HepG2 (cell line): ENCODE measurements around the gene TTPAL. TPM values are rescaled to one million over a fixed set of nuclear protein-coding genes. Genes with fewer than 3 reads are reported as not detected.

Experiments
- ARNTL ChIP-seq: sonication (generic); formaldehyde crosslinking; IDR thresholded peaks from 2 replicates; pipeline ENCODE4 v1.4.0; 2020; ENCODE audit warnings: mild to moderate bottlenecking, missing genetic modification reagents
- CEBPB ChIP-seq: IDR thresholded peaks from 2 replicates; pipeline ENCODE4 v1.6.1; 2011; ENCODE audit warnings: low read depth, low read length, improper control_type of control experiment, borderline replicate concordance
- CERS6 ChIP-seq: sonication (generic); formaldehyde crosslinking; IDR thresholded peaks from 2 replicates; pipeline ENCODE4 v1.5.0; 2020; ENCODE audit warnings: missing genetic modification reagents
- GFI1 ChIP-seq: sonication (generic); formaldehyde crosslinking; IDR thresholded peaks from 2 replicates; pipeline ENCODE4 v1.5.0; 2020; ENCODE audit warnings: missing genetic modification reagents, mild to moderate bottlenecking, borderline replicate concordance
- GZF1 ChIP-seq: sonication (generic); formaldehyde crosslinking; IDR thresholded peaks from 2 replicates; pipeline ENCODE4 v1.5.1; 2020; ENCODE audit warnings: mild to moderate bottlenecking, missing genetic modification reagents
- HINFP ChIP-seq: sonication (generic); formaldehyde crosslinking; IDR thresholded peaks from 2 replicates; pipeline ENCODE4 v1.4.0; 2020; ENCODE audit warnings: low read depth, mild to moderate bottlenecking, missing genetic modification reagents
- HMGA1 ChIP-seq: sonication (generic); formaldehyde crosslinking; conservative IDR thresholded peaks from 2 replicates; pipeline ENCODE4 v1.4.0; 2020; ENCODE audit warnings: missing genetic modification reagents
- HOXA3 ChIP-seq: sonication (generic); formaldehyde crosslinking; IDR thresholded peaks from 2 replicates; pipeline ENCODE4 v1.5.0; 2020; ENCODE audit warnings: missing genetic modification reagents
- HOXA9 ChIP-seq: sonication (generic); formaldehyde crosslinking; IDR thresholded peaks from 2 replicates; pipeline ENCODE4 v1.8.1; 2022; ENCODE audit warnings: missing genetic modification reagents, mild to moderate bottlenecking, moderate library complexity, borderline replicate concordance
- KLF6 ChIP-seq: IDR thresholded peaks from 2 replicates; pipeline ENCODE4 v1.8.0; 2016; ENCODE audit warnings: missing biosample characterization, missing genetic modification reagents
- NFYC ChIP-seq: IDR thresholded peaks from 2 replicates; pipeline ENCODE4 v1.6.1; 2016; ENCODE audit warnings: missing genetic modification reagents, missing compliant biosample characterization
- PHB2 ChIP-seq: fragments of 450-650 bp; IDR thresholded peaks from 2 replicates; pipeline ENCODE4 v1.6.1; 2018; ENCODE audit not compliant: partially characterized antibody
- PRDM4 ChIP-seq: sonication (generic); formaldehyde crosslinking; IDR thresholded peaks from 2 replicates; pipeline ENCODE4 v1.9.0; 2021; ENCODE audit warnings: missing genetic modification reagents, borderline replicate concordance
- SKI ChIP-seq: fragments of 450-650 bp; IDR thresholded peaks from one replicate; pipeline ENCODE4 v1.6.1; 2018; ENCODE audit warnings: mild to moderate bottlenecking; ENCODE audit not compliant: partially characterized antibody
- TEF ChIP-seq: sonication (generic); formaldehyde crosslinking; IDR thresholded peaks from 2 replicates; pipeline ENCODE4 v1.5.0; 2020; ENCODE audit warnings: missing genetic modification reagents
- ZBTB38 ChIP-seq: sonication (generic); formaldehyde crosslinking; IDR thresholded peaks from 2 replicates; pipeline ENCODE4 v1.5.1; 2020; ENCODE audit warnings: mild to moderate bottlenecking, missing genetic modification reagents
- ZBTB42 ChIP-seq: sonication (generic); formaldehyde crosslinking; IDR thresholded peaks from 2 replicates; pipeline ENCODE4 v1.5.0; 2020; ENCODE audit warnings: mild to moderate bottlenecking, missing genetic modification reagents
- ZBTB7A ChIP-seq: sonication (generic); formaldehyde crosslinking; IDR thresholded peaks from 2 replicates; pipeline ENCODE4 v1.8.0; 2022; ENCODE audit warnings: mild to moderate bottlenecking, missing genetic modification reagents
- ZFP36 ChIP-seq: fragments of 150-350 bp; IDR thresholded peaks from 2 replicates; pipeline ENCODE4 v1.6.1; 2018; ENCODE audit warnings: borderline replicate concordance, low read length, low read depth; ENCODE audit not compliant: partially characterized antibody
- ZFP36L1 ChIP-seq: sonication (generic); formaldehyde crosslinking; IDR thresholded peaks from 2 replicates; pipeline ENCODE4 v1.8.0; 2022; ENCODE audit warnings: mild to moderate bottlenecking, missing genetic modification reagents, moderate library complexity
- ZNF274 ChIP-seq: sonication (generic); formaldehyde crosslinking; IDR thresholded peaks from 2 replicates; pipeline ENCODE4 v1.5.1; 2020; ENCODE audit warnings: mild to moderate bottlenecking, missing genetic modification reagents
- ZNF589 ChIP-seq: sonication (generic); formaldehyde crosslinking; conservative IDR thresholded peaks from 2 replicates; pipeline ENCODE4 v1.8.0; 2022; ENCODE audit warnings: mild to moderate bottlenecking, moderate library complexity, missing genetic modification reagents
- ZNF75D ChIP-seq: sonication (generic); formaldehyde crosslinking; IDR thresholded peaks from 2 replicates; pipeline ENCODE4 v1.8.1; 2023; ENCODE audit warnings: missing genetic modification reagents, mild to moderate bottlenecking, borderline replicate concordance
- ZNF792 ChIP-seq: IDR thresholded peaks from 2 replicates; pipeline ENCODE4 v1.6.1; 2016
- ZSCAN29 ChIP-seq: sonication (generic); formaldehyde crosslinking; conservative IDR thresholded peaks from 2 replicates; pipeline ENCODE4 v1.4.0; 2020; ENCODE audit warnings: mild to moderate bottlenecking, missing genetic modification reagents
- polyA plus RNA-seq, 8 experiments: library from polyadenylated mRNA; depleted of rRNA in 3 of 8; stranded (reverse) in 7 of 8; unstranded in 1 of 8; fragments of >200 nt; fragmentation: Illumina TruSeq in 4 of 8; extraction: Trizol in 4 of 8; gene quantifications; 2 replicates each; pipeline versions ENCODE4 v1.2.1 to v1.2.3, GENCODE V29; 2011 to 2016; ENCODE audit warnings: low read depth in 4 of 8, missing spikeins in 1 of 8, mixed read lengths in 1 of 8; ENCODE audit not compliant: insufficient read depth in 1 of 8
- total RNA-seq, 5 experiments: library from RNA; depleted of rRNA; stranded (reverse); fragments of >200 nt; fragmentation: Illumina TruSeq; extraction: Trizol; gene quantifications; 2 replicates each; pipeline ENCODE4 v1.2.3, GENCODE V29; 2016; ENCODE audit warnings: low read depth in 1 of 5

The TTPAL gene
- total and polyA plus RNA-seq, 2 of the 13 experiments (the other 11 are each of a cell fraction or from before 2014, with no cell fraction given): 4.3 to 18.8 TPM

- TF ChIP-seq ZNF589: no peak
- no peak for TF ChIP-seq KLF6 (CRISPR knock-in tag)
- 0 out of 2 replicates have a peak, but pooled peaks have one; percentile 41 for TF ChIP-seq ZBTB38 (CRISPR knock-in tag)
- TF ChIP-seq GZF1 (CRISPR knock-in tag): 0 out of 2 replicates have a peak, but pooled peaks have one; percentile 26
- no peak for TF ChIP-seq ZBTB42 (CRISPR knock-in tag)
- peak; percentile 53; the same call in 1 of the 2 replicates for TF ChIP-seq ZSCAN29
- TF ChIP-seq PRDM4 (CRISPR knock-in tag): no peak
- TF ChIP-seq HINFP (CRISPR knock-in tag): no peak; the same call in 1 of the 2 replicates
- no peak for TF ChIP-seq SKI
- no peak for TF ChIP-seq ARNTL
- TF ChIP-seq HOXA9 (CRISPR knock-in tag): no peak
- TF ChIP-seq GFI1 (CRISPR knock-in tag): peak; percentile 42; the same call in 1 of the 2 replicates
- TF ChIP-seq CEBPB: no peak
- no peak for TF ChIP-seq PHB2
- no peak for TF ChIP-seq ZNF274 (CRISPR knock-in tag)
- no peak for TF ChIP-seq ZNF792 (CRISPR knock-in tag)
- no peak for TF ChIP-seq ZNF75D (CRISPR knock-in tag)
- no peak for TF ChIP-seq TEF
- no peak for TF ChIP-seq CERS6 (CRISPR knock-in tag)
- TF ChIP-seq HMGA1 (CRISPR knock-in tag): no peak
- no peak for TF ChIP-seq ZFP36L1 (CRISPR knock-in tag)
- peak; percentile 93 for TF ChIP-seq ZBTB7A (CRISPR knock-in tag)
- TF ChIP-seq NFYC (CRISPR knock-in tag): no peak
- TF ChIP-seq HOXA3 (CRISPR knock-in tag): peak; percentile 50; the same call in 1 of the 2 replicates
- no peak for TF ChIP-seq ZFP36
These were observed 24.7 kb upstream of the TTPAL start (continued) for GRCh38 chr20:44450903-44451450.
